SU-DHL-6 (cell line): ENCODE data around the gene ZNF607.

ENCODE experiments used
- CTCF ChIP-seq: fragments of 200-600 bp; sonication (generic); IDR thresholded peaks from one replicate; pipeline ENCODE4 v1.5.1; 2017; ENCODE audit warnings: antibody characterized with exemption, mild to moderate bottlenecking, low read length, moderate library complexity; ENCODE audit not compliant: insufficient read depth, poor library complexity, severe bottlenecking
- EZH2phosphoT487 ChIP-seq: fragments of 200-600 bp; sonication (generic), shearing (Covaris generic); conservative IDR thresholded peaks from 2 replicates; pipeline ENCODE4 v1.6.1; 2018; ENCODE audit warnings: mild to moderate bottlenecking, antibody characterized with exemption, low read length, moderate library complexity, mixed read lengths

GRCh38 chr19:37706052-37706605, 13.4 kb downstream of the ZNF607 start:
- TF ChIP-seq CTCF (no peak), EZH2phosphoT487 (no peak)
